Astrocyte of the spinal cord (primary cell): ENCODE results near the gene CDK15.

ENCODE experiments used
- DNase-seq: peaks from one replicate; pipeline ENCODE4 v3.0.0; 2011; ENCODE audit warnings: low read depth, low spot score
- H3K4me3 ChIP-seq: 2 replicates; pipeline ENCODE4 v1.5.1; 2011; ENCODE audit warnings: low read depth, mild to moderate bottlenecking, low read length, moderate library complexity
- in situ Hi-C: cut with HindIII; loops from 2 replicates; pipeline ENCODE4 v1.10.0; 2017; ENCODE audit warnings: low sequenced_read_pairs
- TF ChIP-seq, protein P1 (sequence below): IDR thresholded peaks from 2 replicates; pipeline ENCODE4 v1.5.1; 2012; ENCODE audit warnings: low read depth, mild to moderate bottlenecking, low read length, inconsistent platforms

Gene CDK15

GRCh38 chr2:201858281-201859184 lies 52.2 kb downstream of the CDK15 start:
- in situ Hi-C loops: no loop called here
- TF ChIP-seq, protein P1, sequence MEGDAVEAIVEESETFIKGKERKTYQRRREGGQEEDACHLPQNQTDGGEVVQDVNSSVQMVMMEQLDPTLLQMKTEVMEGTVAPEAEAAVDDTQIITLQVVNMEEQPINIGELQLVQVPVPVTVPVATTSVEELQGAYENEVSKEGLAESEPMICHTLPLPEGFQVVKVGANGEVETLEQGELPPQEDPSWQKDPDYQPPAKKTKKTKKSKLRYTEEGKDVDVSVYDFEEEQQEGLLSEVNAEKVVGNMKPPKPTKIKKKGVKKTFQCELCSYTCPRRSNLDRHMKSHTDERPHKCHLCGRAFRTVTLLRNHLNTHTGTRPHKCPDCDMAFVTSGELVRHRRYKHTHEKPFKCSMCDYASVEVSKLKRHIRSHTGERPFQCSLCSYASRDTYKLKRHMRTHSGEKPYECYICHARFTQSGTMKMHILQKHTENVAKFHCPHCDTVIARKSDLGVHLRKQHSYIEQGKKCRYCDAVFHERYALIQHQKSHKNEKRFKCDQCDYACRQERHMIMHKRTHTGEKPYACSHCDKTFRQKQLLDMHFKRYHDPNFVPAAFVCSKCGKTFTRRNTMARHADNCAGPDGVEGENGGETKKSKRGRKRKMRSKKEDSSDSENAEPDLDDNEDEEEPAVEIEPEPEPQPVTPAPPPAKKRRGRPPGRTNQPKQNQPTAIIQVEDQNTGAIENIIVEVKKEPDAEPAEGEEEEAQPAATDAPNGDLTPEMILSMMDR: no peak
- peak; percentile 86 for DNase-seq
- no peak overlapping the region for H3K4me3 ChIP-seq

DNA sequence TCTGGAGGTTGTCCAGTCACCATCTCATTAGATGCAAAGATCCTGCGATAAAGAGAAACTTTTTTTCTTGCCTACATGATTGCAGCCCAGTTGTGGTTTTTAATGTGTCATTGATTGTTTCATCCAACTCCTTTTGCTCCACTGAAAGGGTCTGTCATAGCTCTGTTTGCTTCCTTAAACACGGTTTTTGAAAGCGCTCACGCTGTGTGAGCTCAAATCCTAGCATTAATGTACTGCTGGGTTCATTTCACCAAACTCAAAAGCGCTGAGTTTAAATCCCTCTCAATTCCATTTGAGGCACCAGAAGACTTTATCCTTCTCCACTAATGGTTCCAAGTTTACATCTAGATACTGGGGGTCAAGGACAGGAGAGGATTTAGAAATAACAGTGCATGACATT lies 53.6 kb downstream of the CDK15 start:
- in situ Hi-C loops: no loop called here
- no peak overlapping the region for H3K4me3 ChIP-seq
- peak; percentile 68 for DNase-seq
- TF ChIP-seq, protein P1: no peak

GRCh38 chr2:201860636-201861066 lies 54.3 kb downstream of the CDK15 start:
- in situ Hi-C loops: no loop called here
- no peak overlapping the region for H3K4me3 ChIP-seq
- TF ChIP-seq, protein P1: peak; percentile 79
- peak; percentile 88 for DNase-seq

DNA sequence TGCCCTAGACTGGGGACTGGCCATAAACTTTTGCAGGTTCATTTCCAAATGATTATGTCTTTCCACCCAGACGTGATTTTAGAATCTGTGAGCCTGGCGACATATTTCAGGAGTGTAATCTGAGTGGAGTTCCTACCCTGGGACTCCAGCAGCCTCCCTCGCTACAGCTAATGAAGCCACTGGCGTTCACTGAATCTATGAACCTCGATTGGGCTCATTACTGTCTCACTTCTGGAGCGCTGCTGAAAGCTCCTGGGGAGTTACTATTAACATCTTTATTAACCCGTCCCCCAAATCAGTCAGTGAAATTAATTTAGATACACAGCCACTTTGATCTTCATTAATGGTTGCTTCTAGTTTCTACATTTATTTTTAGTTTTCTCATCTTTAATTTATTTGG lies 56.5 kb downstream of the CDK15 start:
- TF ChIP-seq, protein P1: no peak
- H3K4me3 ChIP-seq: no peak overlapping the region
- no peak for DNase-seq
- in situ Hi-C loops: no loop called here

DNA sequence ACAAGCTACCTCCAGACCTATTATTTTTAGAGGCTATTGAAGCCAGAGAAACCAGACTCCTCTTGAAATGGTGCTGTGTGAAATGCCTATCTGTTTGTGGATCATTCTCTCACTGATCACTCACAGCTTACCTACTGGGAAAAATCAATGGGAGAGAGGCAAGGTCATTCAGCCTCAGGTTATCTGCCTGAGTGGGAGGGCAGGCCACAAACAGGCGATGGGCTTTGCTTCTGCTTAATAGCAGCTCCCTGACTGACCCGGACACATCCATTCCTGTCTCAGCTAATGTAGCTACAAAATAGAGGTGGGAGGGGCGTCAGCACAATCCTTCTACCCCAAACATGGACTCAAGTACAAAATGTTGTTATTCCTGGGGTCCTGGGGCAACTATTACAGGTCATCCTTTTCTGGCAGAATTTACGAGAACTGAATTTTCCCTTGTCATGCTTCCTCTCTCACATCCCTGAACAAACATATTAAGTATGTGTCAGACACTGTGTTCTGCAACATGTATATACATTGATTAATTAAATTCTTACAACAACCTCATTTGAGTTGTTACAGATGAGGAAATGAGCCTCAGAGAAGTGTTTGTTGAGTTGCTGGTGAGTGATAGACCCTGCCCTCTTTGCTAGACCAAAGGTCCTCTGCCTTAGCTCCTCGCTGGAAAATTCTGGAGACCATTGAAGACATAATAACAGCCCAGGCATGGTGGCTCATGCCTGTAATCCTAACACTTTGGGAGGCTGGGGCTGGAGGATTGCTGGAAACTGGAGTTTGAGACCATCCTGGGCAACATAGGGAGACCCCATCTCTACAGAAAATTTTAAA lies 60.5 kb downstream of the CDK15 start:
- no peak for DNase-seq
- in situ Hi-C loops: no loop called here
- H3K4me3 ChIP-seq: no peak overlapping the region
- TF ChIP-seq, protein P1: no peak

GRCh38 chr2:201871471-201871870 lies 65.1 kb downstream of the CDK15 start:
- no peak for DNase-seq
- in situ Hi-C loops: no loop called here
- H3K4me3 ChIP-seq: no peak overlapping the region
- TF ChIP-seq, protein P1: no peak
